Fibroblast of pulmonary artery (primary cell): ENCODE measurements around the gene HENMT1.
"Not testable (repeated sequence)": the region's sequence is repeated elsewhere in the genome, so short reads cannot be mapped to it uniquely, and the experiment has no call there.

ENCODE experiments used
- DNase-seq: peaks from one replicate; pipeline ENCODE4 v3.0.0-alpha.2; 2010; ENCODE audit warnings: low read depth
- H3K4me3 ChIP-seq: replicated peaks from 2 replicates; pipeline ENCODE4 v1.5.1; 2011; ENCODE audit warnings: low read depth, mild to moderate bottlenecking, control low read depth, low read length, moderate library complexity
- CTCF ChIP-seq: IDR thresholded peaks from 2 replicates; pipeline ENCODE4 v1.5.1; 2011; ENCODE audit warnings: mild to moderate bottlenecking, control low read depth, low read length, inconsistent platforms; ENCODE audit errors: missing control alignments

The HENMT1 gene

GRCh38 chr1:108643492-108644335 is 17.2 kb downstream of the HENMT1 start:
- peak; percentile 65 for TF ChIP-seq CTCF
- DNase-seq: peak; percentile 88
- no peak overlapping the region for H3K4me3 ChIP-seq

GRCh38 chr1:108640863-108641262 is 20.0 kb downstream of the HENMT1 start:
- DNase-seq, H3K4me3 ChIP-seq: not testable (repeated sequence)

- no peak for TF ChIP-seq CTCF
- no peak overlapping the region for H3K4me3 ChIP-seq
- no peak for DNase-seq
These were observed 20.9 kb downstream of the HENMT1 start for GRCh38 chr1:108639899-108640560.

GRCh38 chr1:108636876-108637275 is 24.0 kb downstream of the HENMT1 start:
- no peak for DNase-seq
- no peak for TF ChIP-seq CTCF
- no peak overlapping the region for H3K4me3 ChIP-seq

- TF ChIP-seq CTCF: no peak
- no peak for DNase-seq
- no peak overlapping the region for H3K4me3 ChIP-seq
These were observed 26.4 kb downstream of the HENMT1 start for GRCh38 chr1:108634521-108634920.

GRCh38 chr1:108628665-108629064 is 32.2 kb downstream of the HENMT1 start:
- no peak for TF ChIP-seq CTCF
- DNase-seq: no peak

GRCh38 chr1:108627951-108628350 is 32.9 kb downstream of the HENMT1 start:
- H3K4me3 ChIP-seq: no peak overlapping the region
- TF ChIP-seq CTCF: no peak
- no peak for DNase-seq

More at GRCh38 chr1:108628665-108629064, 32.2 kb downstream of the HENMT1 start:
- H3K4me3 ChIP-seq: no peak overlapping the region
